ENCODE measurements around the gene CRYBA4. TPM values are rescaled to one million over a fixed set of nuclear protein-coding genes. Genes with fewer than 3 reads are reported as not detected.

The CRYBA4 gene
- total and polyA plus RNA-seq, 4 donors, result not detected

DNA sequence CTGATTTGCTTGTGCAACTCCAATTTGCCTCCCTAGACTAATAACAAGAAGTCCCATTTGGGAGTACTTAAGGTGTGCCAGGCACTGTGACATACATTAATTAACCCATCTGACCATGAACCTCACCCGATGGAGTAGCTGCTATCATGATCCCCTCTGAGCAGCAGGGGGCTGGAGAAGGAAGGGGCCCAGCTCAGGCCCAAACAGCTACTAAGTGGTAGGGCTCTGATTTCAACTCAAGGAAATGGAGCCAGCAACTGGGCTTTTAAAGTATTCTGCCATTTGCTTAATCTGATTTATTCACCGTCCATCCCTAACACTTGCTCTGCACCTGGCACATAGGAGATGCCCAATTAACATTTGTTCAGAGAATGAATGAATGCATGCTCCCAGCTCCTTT, 5.1 kb upstream of the CRYBA4 start:
- no peaks in the 10 kb centered on the region for H3K9me3 ChIP-seq (ENCODE audit: control insufficient read depth in 4 of 4, low read length in 3 of 4)
- H3K4me3 ChIP-seq (ENCODE audit: low read depth in 1 of 3, low read length in 3 of 3), result no peak overlapping the region
- no peak overlapping the region for H3K27ac ChIP-seq (ENCODE audit: low read depth in 1 of 2, low read length in 2 of 2)
- 75% methylated on average over 2 of the region's 2 CpGs for WGBS
- H3K27me3 ChIP-seq (ENCODE audit: control insufficient read depth in 4 of 4, insufficient read depth in 4 of 4, low read length in 3 of 4), result no peaks in the 10 kb centered on the region
- H3K9ac ChIP-seq (ENCODE audit: low read depth in 1 of 2, low read length in 2 of 2), result no peak overlapping the region
- no peak for DNase-seq (ENCODE audit: low spot score)
- H3K4me1 ChIP-seq (ENCODE audit: control insufficient read depth in 4 of 4, insufficient read depth in 4 of 4, low read length in 3 of 4), result no peaks in the 10 kb centered on the region
- no peak for TF ChIP-seq NR2F2 (IDR thresholded peaks at IDR 0.05)
- TF ChIP-seq TAF1 (conservative IDR thresholded peaks at IDR 0.05), result no peak
- TF ChIP-seq HNF4G (IDR thresholded peaks at IDR 0.05), result no peak
- no peak for TF ChIP-seq GABPA (IDR thresholded peaks at IDR 0.05 in 1 of 2, conservative IDR thresholded peaks at IDR 0.05 in 1 of 2)
- TF ChIP-seq CTCF (IDR thresholded peaks at IDR 0.05; ENCODE audit: low read depth, low read length, missing input control), result no peak
- TF ChIP-seq RXRA (IDR thresholded peaks at IDR 0.05), result no peak
- no peaks in the 10 kb centered on the region for H3K36me3 ChIP-seq (ENCODE audit: control insufficient read depth in 4 of 4, insufficient read depth in 3 of 4, low read depth in 1 of 4, low read length in 3 of 4)

- H3K9ac ChIP-seq (ENCODE audit: low read depth in 1 of 2, low read length in 2 of 2), result no peak within 1 kb of the TSS
- H3K9me3 ChIP-seq (ENCODE audit: control insufficient read depth in 4 of 4, low read length in 3 of 4), result no peaks in the 10 kb centered on the region
- H3K27ac ChIP-seq (ENCODE audit: low read depth in 1 of 2, low read length in 2 of 2), result no peak within 1 kb of the TSS
- TF ChIP-seq RAD21 (IDR thresholded peaks at IDR 0.05) (no peak), JUND (IDR thresholded peaks at IDR 0.05) (no peak), ZBTB33 (IDR thresholded peaks at IDR 0.05) (no peak), HNF4G (IDR thresholded peaks at IDR 0.05) (no peak), YY1 (IDR thresholded peaks at IDR 0.05) (no peak), HNF4A (conservative IDR thresholded peaks at IDR 0.05) (no peak), FOXA1 (IDR thresholded peaks at IDR 0.05) (no peak), NR2F2 (IDR thresholded peaks at IDR 0.05) (no peak), GABPA (IDR thresholded peaks at IDR 0.05 in 1 of 2, conservative IDR thresholded peaks at IDR 0.05 in 1 of 2) (no peak), CTCF (IDR thresholded peaks at IDR 0.05; ENCODE audit: low read depth, low read length, missing input control) (no peak), MAX (IDR thresholded peaks at IDR 0.05) (no peak), RXRA (IDR thresholded peaks at IDR 0.05) (no peak), FOXA2 (IDR thresholded peaks at IDR 0.05) (no peak), SP1 (IDR thresholded peaks at IDR 0.05) (no peak), TAF1 (conservative IDR thresholded peaks at IDR 0.05) (no peak), ATF3 (IDR thresholded peaks at IDR 0.05) (no peak), REST (IDR thresholded peaks at IDR 0.05) (no peak), EGR1 (IDR thresholded peaks at IDR 0.05; ENCODE audit: low read depth in 2 of 2) (no peak)
- 76% methylated on average over 7 of the region's 7 CpGs for WGBS
- DNase-seq (ENCODE audit: low spot score), result peak; percentile 53
- H3K4me3 ChIP-seq (ENCODE audit: low read depth in 1 of 3, low read length in 3 of 3), result no peak within 1 kb of the TSS
- H3K4me1 ChIP-seq (ENCODE audit: control insufficient read depth in 4 of 4, insufficient read depth in 4 of 4, low read length in 3 of 4), result no peaks in the 10 kb centered on the region
- H3K36me3 ChIP-seq (ENCODE audit: control insufficient read depth in 4 of 4, insufficient read depth in 3 of 4, low read depth in 1 of 4, low read length in 3 of 4), result no peaks in the 10 kb centered on the region
- H3K27me3 ChIP-seq (ENCODE audit: control insufficient read depth in 4 of 4, insufficient read depth in 4 of 4, low read length in 3 of 4), result no peaks in the 10 kb centered on the region
Measured at GRCh38 chr22:26617271-26618199, 4.2 kb upstream of the CRYBA4 start, which contains the start of gene CRYBB1. TSS of gene CRYBB1 (minus strand) at chr22:26618027. CDS start at chr22:26616319, 1,708 bp downstream.

Measured in liver (tissue), 9 donors.